ENCODE measurements around the gene PARP16. TPM values are rescaled to one million over a fixed set of nuclear protein-coding genes. Genes with fewer than 3 reads are reported as not detected.

PARP16 gene
- total and polyA plus RNA-seq, 7 donors: 2.8 to 6.3 (median 4.3) TPM

- 84 to 92% (median 86%) methylated on average over 14 to 16 of the region's 16 CpGs for WGBS, 3 donors
- Histone ChIP-seq H3K9me3 (no peaks in the 10 kb centered on the region), H3K36me3 (ENCODE audit: insufficient read depth in 1 of 2, low read depth in 1 of 2) (no peaks in the 10 kb centered on the region), H3K27me3 (ENCODE audit: insufficient read depth in 3 of 3, low read length in 2 of 3) (peaks cover 0 to 2% (median 0%) of the 10 kb centered on the region in 3 donors), H3K27ac (no peak overlapping the region), H3K4me3 (no peak overlapping the region), H3K4me1 (no peaks in the 10 kb centered on the region)
- no peak for TF ChIP-seq CTCF (IDR thresholded peaks at IDR 0.05)
- DNase-seq (peak in 1 of 2 donors; percentile 35), ATAC-seq (no peak)
- intact Hi-C loops (cut with DNase I): no loop called here
Measured at GRCh38 chr15:65333148-65333820, 46.6 kb upstream of the PARP16 start.

- DNase-seq (peak in 1 of 2 donors; percentile 25), ATAC-seq (no peak)
- Histone ChIP-seq H3K4me3 (no peak overlapping the region), H3K27ac (no peak overlapping the region), H3K4me1 (no peaks in the 10 kb centered on the region), H3K36me3 (ENCODE audit: insufficient read depth in 1 of 2, low read depth in 1 of 2) (no peaks in the 10 kb centered on the region), H3K9me3 (no peaks in the 10 kb centered on the region), H3K27me3 (ENCODE audit: insufficient read depth in 3 of 3, low read length in 2 of 3) (peaks cover 0 to 2% (median 0%) of the 10 kb centered on the region in 3 donors)
- intact Hi-C loops (cut with DNase I): no loop called here
- TF ChIP-seq CTCF (IDR thresholded peaks at IDR 0.05): no peak
- WGBS, 3 donors: 86 to 90% (median 88%) methylated on average over 28 to 31 of the region's 31 CpGs
Measured at GRCh38 chr15:65332391-65333147, 45.9 kb upstream of the PARP16 start.

- H3K9me3 ChIP-seq: no peaks in the 10 kb centered on the region
- DNase-seq: peak in 1 of 2 donors; percentile 20
- intact Hi-C loops (cut with DNase I): no loop called here
- H3K4me3 ChIP-seq: no peak overlapping the region
- H3K27ac ChIP-seq: no peak overlapping the region
- H3K27me3 ChIP-seq (ENCODE audit: insufficient read depth in 3 of 3, low read length in 2 of 3): no peaks in the 10 kb centered on the region
- H3K36me3 ChIP-seq (ENCODE audit: insufficient read depth in 1 of 2, low read depth in 1 of 2): no peaks in the 10 kb centered on the region
- H3K4me1 ChIP-seq: no peaks in the 10 kb centered on the region
- 61 to 91% (median 77%) methylated on average over 6 to 7 of the region's 7 CpGs for WGBS, 3 donors
- ATAC-seq: no peak
- no peak for TF ChIP-seq CTCF (IDR thresholded peaks at IDR 0.05)
Measured at GRCh38 chr15:65331811-65332210, 45.1 kb upstream of the PARP16 start.

GRCh38 chr15:65330934-65331645 lies 44.4 kb upstream of the PARP16 start:
- H3K9me3 ChIP-seq: no peaks in the 10 kb centered on the region
- intact Hi-C loops (cut with DNase I): no loop called here
- ATAC-seq (no peak), DNase-seq (peak in 1 of 2 donors; percentile 47)
- H3K4me1 ChIP-seq: no peaks in the 10 kb centered on the region
- H3K4me3 ChIP-seq: no peak overlapping the region
- H3K36me3 ChIP-seq (ENCODE audit: insufficient read depth in 1 of 2, low read depth in 1 of 2): no peaks in the 10 kb centered on the region
- WGBS, 3 donors: 93 to 94% (median 94%) methylated on average over 22 of the region's 22 CpGs
- no peak for TF ChIP-seq CTCF (IDR thresholded peaks at IDR 0.05)
- no peak overlapping the region for H3K27ac ChIP-seq
- no peaks in the 10 kb centered on the region for H3K27me3 ChIP-seq (ENCODE audit: insufficient read depth in 3 of 3, low read length in 2 of 3)
